HepG2 (cell line): ENCODE data around the gene AAMP. TPM values are rescaled to one million over a fixed set of nuclear protein-coding genes. Genes with fewer than 3 reads are reported as not detected.

Source experiments
- CEBPB ChIP-seq: IDR thresholded peaks from 2 replicates; pipeline ENCODE4 v1.6.1; 2011; ENCODE audit warnings: low read depth, low read length, improper control_type of control experiment, borderline replicate concordance
- HBP1 ChIP-seq: IDR thresholded peaks from 2 replicates; pipeline ENCODE4 v1.6.1; 2016; ENCODE audit warnings: low read depth, control low read depth
- IKZF5 ChIP-seq: IDR thresholded peaks from 2 replicates; pipeline ENCODE4 v1.6.1; 2018; ENCODE audit warnings: missing genetic modification reagents, mild to moderate bottlenecking, missing compliant biosample characterization
- MEIS1 ChIP-seq: sonication (generic); formaldehyde crosslinking; IDR thresholded peaks from 2 replicates; pipeline ENCODE4 v1.9.0; 2021; ENCODE audit warnings: mild to moderate bottlenecking, missing genetic modification reagents, moderate library complexity, borderline replicate concordance
- MLX ChIP-seq: IDR thresholded peaks from 2 replicates; pipeline ENCODE4 v1.6.1; 2016
- RARA ChIP-seq: IDR thresholded peaks from 2 replicates; pipeline ENCODE4 v1.6.1; 2016; ENCODE audit warnings: missing genetic modification reagents, missing compliant biosample characterization
- SPEN ChIP-seq: sonication (generic); formaldehyde crosslinking; IDR thresholded peaks from 2 replicates; pipeline ENCODE4 v1.5.1; 2020; ENCODE audit warnings: low read depth, mild to moderate bottlenecking, missing genetic modification reagents
- TRIM22 ChIP-seq: fragments of 450-650 bp; IDR thresholded peaks from 2 replicates; pipeline ENCODE4 v1.6.1; 2017
- ZFY ChIP-seq: sonication (generic); formaldehyde crosslinking; IDR thresholded peaks from 2 replicates; pipeline ENCODE4 v1.4.0; 2020; ENCODE audit warnings: missing genetic modification reagents
- ZNF317 ChIP-seq: sonication (generic); formaldehyde crosslinking; IDR thresholded peaks from 2 replicates; pipeline ENCODE4 v1.5.0; 2020; ENCODE audit warnings: mild to moderate bottlenecking, missing genetic modification reagents
- ZNF484 ChIP-seq: sonication (generic); formaldehyde crosslinking; IDR thresholded peaks from 2 replicates; pipeline ENCODE4 v1.5.1; 2020; ENCODE audit warnings: mild to moderate bottlenecking, low read depth, missing genetic modification reagents, borderline replicate concordance
- polyA plus RNA-seq, 8 experiments: library from polyadenylated mRNA; depleted of rRNA in 3 of 8; stranded (reverse) in 7 of 8; unstranded in 1 of 8; fragments of >200 nt; fragmentation: Illumina TruSeq in 4 of 8; extraction: Trizol in 4 of 8; gene quantifications; 2 replicates each; pipeline versions ENCODE4 v1.2.1 to v1.2.3, GENCODE V29; 2011 to 2016; ENCODE audit warnings: low read depth in 4 of 8, missing spikeins in 1 of 8, mixed read lengths in 1 of 8; ENCODE audit not compliant: insufficient read depth in 1 of 8
- total RNA-seq, 5 experiments: library from RNA; depleted of rRNA; stranded (reverse); fragments of >200 nt; fragmentation: Illumina TruSeq; extraction: Trizol; gene quantifications; 2 replicates each; pipeline ENCODE4 v1.2.3, GENCODE V29; 2016; ENCODE audit warnings: low read depth in 1 of 5
- TF ChIP-seq, protein P1 (sequence below): sonication (generic); formaldehyde crosslinking; IDR thresholded peaks from 2 replicates; pipeline ENCODE4 v1.5.1; 2020; ENCODE audit warnings: mild to moderate bottlenecking, missing genetic modification reagents, moderate library complexity
- TF ChIP-seq, protein P2 (sequence below): sonication (generic); formaldehyde crosslinking; conservative IDR thresholded peaks from 2 replicates; pipeline ENCODE4 v1.8.0; 2022; ENCODE audit warnings: low read depth, missing genetic modification reagents
- TF ChIP-seq, protein P3 (sequence below): sonication (generic); formaldehyde crosslinking; IDR thresholded peaks from 2 replicates; pipeline ENCODE4 v1.8.0; 2022; ENCODE audit warnings: missing genetic modification reagents, mild to moderate bottlenecking, moderate library complexity, borderline replicate concordance

Gene AAMP
- total and polyA plus RNA-seq, 2 of the 13 experiments (the other 11 are each of a cell fraction or from before 2014, with no cell fraction given) = 110 to 186 TPM

DNA sequence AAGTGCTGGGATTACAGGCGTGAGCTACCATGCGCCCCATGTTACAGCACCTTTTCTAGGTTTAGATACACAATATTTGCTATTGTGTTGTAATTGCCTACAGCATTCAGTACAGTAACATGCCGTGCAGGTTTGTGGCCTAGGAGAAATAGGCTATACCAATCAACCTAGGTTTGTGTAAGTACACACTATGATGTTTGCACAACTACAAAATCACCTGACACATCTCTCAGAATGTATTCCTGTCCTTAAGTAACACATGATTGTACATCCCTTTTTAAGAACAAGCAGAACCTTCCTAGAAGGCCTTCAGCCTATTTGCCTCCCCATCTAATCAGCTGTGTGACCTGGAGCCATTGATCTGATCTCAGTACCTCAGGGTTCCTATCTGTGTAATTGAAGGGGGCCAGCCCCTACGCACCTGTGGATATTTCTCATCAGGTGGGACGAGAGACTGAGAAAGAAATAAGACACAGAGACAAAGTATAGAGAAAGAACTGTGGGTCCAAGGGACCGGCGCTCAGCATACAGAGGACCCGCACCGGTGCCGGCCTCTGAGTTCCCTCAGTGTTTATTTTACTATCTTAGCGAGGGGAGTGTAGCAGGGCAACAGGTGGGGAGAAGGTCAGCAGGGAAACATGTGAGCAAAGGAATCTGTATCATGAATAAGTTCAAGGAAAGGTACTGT is 41.1 kb upstream of the AAMP start (continued):
- TF ChIP-seq MLX (CRISPR knock-in tag) (peak; percentile 40; the same call in 1 of the 2 replicates), SPEN (peak; percentile 36; the same call in 1 of the 2 replicates), CEBPB (peak; percentile 47; the same call in 1 of the 2 replicates), ZFY (CRISPR knock-in tag) (0 out of 2 replicates have a peak, but pooled peaks have one; percentile 31), ZNF484 (CRISPR knock-in tag) (no peak), ZNF317 (0 out of 2 replicates have a peak, but pooled peaks have one; percentile 9), MEIS1 (CRISPR knock-in tag) (0 out of 2 replicates have a peak, but pooled peaks have one; percentile 51), IKZF5 (peak; percentile 50; the same call in 1 of the 2 replicates), HBP1 (CRISPR knock-in tag) (no peak), TRIM22 (no peak), RARA (peak; percentile 76)
- TF ChIP-seq, protein P1, sequence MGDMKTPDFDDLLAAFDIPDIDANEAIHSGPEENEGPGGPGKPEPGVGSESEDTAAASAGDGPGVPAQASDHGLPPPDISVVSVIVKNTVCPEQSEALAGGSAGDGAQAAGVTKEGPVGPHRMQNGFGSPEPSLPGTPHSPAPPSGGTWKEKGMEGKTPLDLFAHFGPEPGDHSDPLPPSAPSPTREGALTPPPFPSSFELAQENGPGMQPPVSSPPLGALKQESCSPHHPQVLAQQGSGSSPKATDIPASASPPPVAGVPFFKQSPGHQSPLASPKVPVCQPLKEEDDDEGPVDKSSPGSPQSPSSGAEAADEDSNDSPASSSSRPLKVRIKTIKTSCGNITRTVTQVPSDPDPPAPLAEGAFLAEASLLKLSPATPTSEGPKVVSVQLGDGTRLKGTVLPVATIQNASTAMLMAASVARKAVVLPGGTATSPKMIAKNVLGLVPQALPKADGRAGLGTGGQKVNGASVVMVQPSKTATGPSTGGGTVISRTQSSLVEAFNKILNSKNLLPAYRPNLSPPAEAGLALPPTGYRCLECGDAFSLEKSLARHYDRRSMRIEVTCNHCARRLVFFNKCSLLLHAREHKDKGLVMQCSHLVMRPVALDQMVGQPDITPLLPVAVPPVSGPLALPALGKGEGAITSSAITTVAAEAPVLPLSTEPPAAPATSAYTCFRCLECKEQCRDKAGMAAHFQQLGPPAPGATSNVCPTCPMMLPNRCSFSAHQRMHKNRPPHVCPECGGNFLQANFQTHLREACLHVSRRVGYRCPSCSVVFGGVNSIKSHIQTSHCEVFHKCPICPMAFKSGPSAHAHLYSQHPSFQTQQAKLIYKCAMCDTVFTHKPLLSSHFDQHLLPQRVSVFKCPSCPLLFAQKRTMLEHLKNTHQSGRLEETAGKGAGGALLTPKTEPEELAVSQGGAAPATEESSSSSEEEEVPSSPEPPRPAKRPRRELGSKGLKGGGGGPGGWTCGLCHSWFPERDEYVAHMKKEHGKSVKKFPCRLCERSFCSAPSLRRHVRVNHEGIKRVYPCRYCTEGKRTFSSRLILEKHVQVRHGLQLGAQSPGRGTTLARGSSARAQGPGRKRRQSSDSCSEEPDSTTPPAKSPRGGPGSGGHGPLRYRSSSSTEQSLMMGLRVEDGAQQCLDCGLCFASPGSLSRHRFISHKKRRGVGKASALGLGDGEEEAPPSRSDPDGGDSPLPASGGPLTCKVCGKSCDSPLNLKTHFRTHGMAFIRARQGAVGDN (CRISPR knock-in tag) = 0 out of 2 replicates have a peak, but pooled peaks have one; percentile 5
- TF ChIP-seq, protein P2, sequence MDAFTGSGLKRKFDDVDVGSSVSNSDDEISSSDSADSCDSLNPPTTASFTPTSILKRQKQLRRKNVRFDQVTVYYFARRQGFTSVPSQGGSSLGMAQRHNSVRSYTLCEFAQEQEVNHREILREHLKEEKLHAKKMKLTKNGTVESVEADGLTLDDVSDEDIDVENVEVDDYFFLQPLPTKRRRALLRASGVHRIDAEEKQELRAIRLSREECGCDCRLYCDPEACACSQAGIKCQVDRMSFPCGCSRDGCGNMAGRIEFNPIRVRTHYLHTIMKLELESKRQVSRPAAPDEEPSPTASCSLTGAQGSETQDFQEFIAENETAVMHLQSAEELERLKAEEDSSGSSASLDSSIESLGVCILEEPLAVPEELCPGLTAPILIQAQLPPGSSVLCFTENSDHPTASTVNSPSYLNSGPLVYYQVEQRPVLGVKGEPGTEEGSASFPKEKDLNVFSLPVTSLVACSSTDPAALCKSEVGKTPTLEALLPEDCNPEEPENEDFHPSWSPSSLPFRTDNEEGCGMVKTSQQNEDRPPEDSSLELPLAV (CRISPR knock-in tag) = no peak
- TF ChIP-seq, protein P3, sequence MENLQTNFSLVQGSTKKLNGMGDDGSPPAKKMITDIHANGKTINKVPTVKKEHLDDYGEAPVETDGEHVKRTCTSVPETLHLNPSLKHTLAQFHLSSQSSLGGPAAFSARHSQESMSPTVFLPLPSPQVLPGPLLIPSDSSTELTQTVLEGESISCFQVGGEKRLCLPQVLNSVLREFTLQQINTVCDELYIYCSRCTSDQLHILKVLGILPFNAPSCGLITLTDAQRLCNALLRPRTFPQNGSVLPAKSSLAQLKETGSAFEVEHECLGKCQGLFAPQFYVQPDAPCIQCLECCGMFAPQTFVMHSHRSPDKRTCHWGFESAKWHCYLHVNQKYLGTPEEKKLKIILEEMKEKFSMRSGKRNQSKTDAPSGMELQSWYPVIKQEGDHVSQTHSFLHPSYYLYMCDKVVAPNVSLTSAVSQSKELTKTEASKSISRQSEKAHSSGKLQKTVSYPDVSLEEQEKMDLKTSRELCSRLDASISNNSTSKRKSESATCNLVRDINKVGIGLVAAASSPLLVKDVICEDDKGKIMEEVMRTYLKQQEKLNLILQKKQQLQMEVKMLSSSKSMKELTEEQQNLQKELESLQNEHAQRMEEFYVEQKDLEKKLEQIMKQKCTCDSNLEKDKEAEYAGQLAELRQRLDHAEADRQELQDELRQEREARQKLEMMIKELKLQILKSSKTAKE (CRISPR knock-in tag) = 0 out of 2 replicates have a peak, but pooled peaks have one; percentile 5
